ENCODE results near the gene IRF2BP1.

The IRF2BP1 gene

DNA sequence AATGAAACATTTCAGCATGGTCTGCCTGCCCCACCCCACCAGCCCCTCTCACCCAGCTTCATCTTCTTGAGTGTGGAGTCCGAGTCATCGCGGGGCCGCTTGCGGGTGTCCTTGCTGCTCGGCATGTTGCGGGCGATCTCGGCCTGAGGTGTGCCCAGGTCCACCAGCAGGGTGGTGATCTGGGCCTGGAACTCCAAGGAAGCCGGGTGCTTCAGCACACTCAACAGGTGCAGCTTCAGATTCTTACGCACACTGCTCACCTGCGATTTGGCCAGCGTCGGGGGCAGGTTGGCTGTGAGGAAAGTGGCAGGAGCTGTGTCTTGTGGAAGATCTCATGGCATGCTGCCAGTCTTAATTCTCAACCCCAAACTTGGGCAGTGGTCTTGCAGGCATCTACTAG is 43.7 kb downstream of the IRF2BP1 start:
- TF ChIP-seq, protein P1, sequence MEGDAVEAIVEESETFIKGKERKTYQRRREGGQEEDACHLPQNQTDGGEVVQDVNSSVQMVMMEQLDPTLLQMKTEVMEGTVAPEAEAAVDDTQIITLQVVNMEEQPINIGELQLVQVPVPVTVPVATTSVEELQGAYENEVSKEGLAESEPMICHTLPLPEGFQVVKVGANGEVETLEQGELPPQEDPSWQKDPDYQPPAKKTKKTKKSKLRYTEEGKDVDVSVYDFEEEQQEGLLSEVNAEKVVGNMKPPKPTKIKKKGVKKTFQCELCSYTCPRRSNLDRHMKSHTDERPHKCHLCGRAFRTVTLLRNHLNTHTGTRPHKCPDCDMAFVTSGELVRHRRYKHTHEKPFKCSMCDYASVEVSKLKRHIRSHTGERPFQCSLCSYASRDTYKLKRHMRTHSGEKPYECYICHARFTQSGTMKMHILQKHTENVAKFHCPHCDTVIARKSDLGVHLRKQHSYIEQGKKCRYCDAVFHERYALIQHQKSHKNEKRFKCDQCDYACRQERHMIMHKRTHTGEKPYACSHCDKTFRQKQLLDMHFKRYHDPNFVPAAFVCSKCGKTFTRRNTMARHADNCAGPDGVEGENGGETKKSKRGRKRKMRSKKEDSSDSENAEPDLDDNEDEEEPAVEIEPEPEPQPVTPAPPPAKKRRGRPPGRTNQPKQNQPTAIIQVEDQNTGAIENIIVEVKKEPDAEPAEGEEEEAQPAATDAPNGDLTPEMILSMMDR (IDR thresholded peaks at IDR 0.05; ENCODE audit: low read depth, low read length) = no peak
- DNase-seq (ENCODE audit: low read depth, low spot score) = no peak
- no peak overlapping the region for H3K4me3 ChIP-seq (ENCODE audit: low read depth, low read length)
- in situ Hi-C loops (cut with HindIII; ENCODE audit: low sequenced_read_pairs) = no loop called here

DNA sequence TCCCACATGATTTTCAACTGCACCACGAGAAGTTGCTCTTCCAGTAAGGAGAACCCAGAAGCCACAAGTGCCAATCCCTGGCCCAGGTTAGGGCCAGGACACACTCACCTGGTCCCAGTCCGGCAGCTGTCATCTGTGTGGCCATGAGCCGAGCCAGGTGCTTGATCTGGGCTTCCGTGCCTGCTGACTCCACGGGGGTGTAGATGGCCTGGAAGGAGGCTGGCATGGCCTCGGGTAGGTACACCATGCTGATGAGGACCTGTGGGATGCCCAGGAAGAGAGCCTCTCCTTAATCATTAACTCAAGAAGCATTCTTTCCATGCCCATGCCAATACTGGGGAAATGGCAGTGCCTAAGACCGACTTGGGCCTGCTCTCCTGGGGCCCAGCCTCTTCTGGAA is 51.0 kb downstream of the IRF2BP1 start:
- no peak for DNase-seq (ENCODE audit: low read depth, low spot score)
- H3K4me3 ChIP-seq (ENCODE audit: low read depth, low read length) = no peak overlapping the region
- TF ChIP-seq, protein P1 (IDR thresholded peaks at IDR 0.05; ENCODE audit: low read depth, low read length) = no peak
- in situ Hi-C loops (cut with HindIII; ENCODE audit: low sequenced_read_pairs) = no loop called here
